HG02763 (cell line): Measurements from ENCODE around the gene PGBD2.
"Not testable (repeated sequence)": the region's sequence is repeated elsewhere in the genome, so short reads cannot be mapped to it uniquely, and the experiment has no call there.

Experiments used
- ATAC-seq: cut with Tn5 transposase; IDR thresholded peaks from one replicate; pipeline ENCODE4 v1.9.1; 2021; ENCODE audit warnings: mild to moderate bottlenecking, moderate library complexity; ENCODE audit not compliant: unreplicated experiment

The PGBD2 gene

GRCh38 chr1:248924696-248925532, 18.9 kb downstream of the PGBD2 start:
- ATAC-seq = no peak

GRCh38 chr1:248925859-248926258, 19.8 kb downstream of the PGBD2 start:
- ATAC-seq = not testable (repeated sequence)

- ATAC-seq = no peak
Measured at GRCh38 chr1:248926401-248927182, 20.6 kb downstream of the PGBD2 start.

- ATAC-seq = not testable (repeated sequence)
Measured at GRCh38 chr1:248927283-248927682, 21.2 kb downstream of the PGBD2 start.

- ATAC-seq = not testable (repeated sequence)
Measured at GRCh38 chr1:248928122-248928521, 22.1 kb downstream of the PGBD2 start.

- ATAC-seq = not testable (repeated sequence)
Measured at GRCh38 chr1:248930037-248930436, 24.0 kb downstream of the PGBD2 start.

- ATAC-seq = not testable (repeated sequence)
Measured at GRCh38 chr1:248938173-248938809, 32.3 kb downstream of the PGBD2 start.

GRCh38 chr1:248944134-248944999, 38.3 kb downstream of the PGBD2 start:
- ATAC-seq = not testable (repeated sequence)

GRCh38 chr1:248945000-248945423, 39.0 kb downstream of the PGBD2 start:
- ATAC-seq = not testable (repeated sequence)

- not testable (repeated sequence) for ATAC-seq
Measured at GRCh38 chr1:248945453-248945852, 39.4 kb downstream of the PGBD2 start.

GRCh38 chr1:248945856-248946416, 39.9 kb downstream of the PGBD2 start:
- ATAC-seq = not testable (repeated sequence)
